ENCODE data around the gene SERINC2. TPM values are rescaled to one million over a fixed set of nuclear protein-coding genes. Genes with fewer than 3 reads are reported as not detected.

SERINC2 gene
- total RNA-seq, 1 experiment from 2014 or later: 14.1 TPM

GRCh38 chr1:31393463-31393862, 19.6 kb upstream of the SERINC2 start:
- Mint-ChIP-seq H3K27ac (no peak overlapping the region), H3K27me3 (ENCODE audit: low read depth) (peaks cover 25% of the 10 kb centered on the region), H3K4me3 (no peak overlapping the region), H3K9me3 (no peaks in the 10 kb centered on the region), H3K4me1 (peaks cover 9 to 16% of the 10 kb centered on the region in 2 experiments), H3K36me3 (ENCODE audit: insufficient read depth in 1 of 3, low read depth in 3 of 3) (no peaks in the 10 kb centered on the region)
- TF ChIP-seq, protein P1, sequence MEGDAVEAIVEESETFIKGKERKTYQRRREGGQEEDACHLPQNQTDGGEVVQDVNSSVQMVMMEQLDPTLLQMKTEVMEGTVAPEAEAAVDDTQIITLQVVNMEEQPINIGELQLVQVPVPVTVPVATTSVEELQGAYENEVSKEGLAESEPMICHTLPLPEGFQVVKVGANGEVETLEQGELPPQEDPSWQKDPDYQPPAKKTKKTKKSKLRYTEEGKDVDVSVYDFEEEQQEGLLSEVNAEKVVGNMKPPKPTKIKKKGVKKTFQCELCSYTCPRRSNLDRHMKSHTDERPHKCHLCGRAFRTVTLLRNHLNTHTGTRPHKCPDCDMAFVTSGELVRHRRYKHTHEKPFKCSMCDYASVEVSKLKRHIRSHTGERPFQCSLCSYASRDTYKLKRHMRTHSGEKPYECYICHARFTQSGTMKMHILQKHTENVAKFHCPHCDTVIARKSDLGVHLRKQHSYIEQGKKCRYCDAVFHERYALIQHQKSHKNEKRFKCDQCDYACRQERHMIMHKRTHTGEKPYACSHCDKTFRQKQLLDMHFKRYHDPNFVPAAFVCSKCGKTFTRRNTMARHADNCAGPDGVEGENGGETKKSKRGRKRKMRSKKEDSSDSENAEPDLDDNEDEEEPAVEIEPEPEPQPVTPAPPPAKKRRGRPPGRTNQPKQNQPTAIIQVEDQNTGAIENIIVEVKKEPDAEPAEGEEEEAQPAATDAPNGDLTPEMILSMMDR (conservative IDR thresholded peaks at IDR 0.05): no peak
- no peak overlapping the region for H2BK20ac ChIP-seq (ENCODE audit: low read depth, low read length, poor library complexity, severe bottlenecking)
- H3K27ac ChIP-seq (ENCODE audit: insufficient read length, low read depth, low read length): no peak overlapping the region
- H2BK15ac ChIP-seq (ENCODE audit: low read depth, low read length): no peak overlapping the region
- no peak overlapping the region for H2BK120ac ChIP-seq (ENCODE audit: low read depth, low read length, poor library complexity, severe bottlenecking)
- H3K79me2 ChIP-seq (ENCODE audit: insufficient read depth, low read length): no peaks in the 10 kb centered on the region
- H3K27me3 ChIP-seq (ENCODE audit: insufficient read depth, low read length): no peaks in the 10 kb centered on the region
- H4K20me1 ChIP-seq (ENCODE audit: control insufficient read depth, insufficient read depth, insufficient read length): no peaks in the 10 kb centered on the region
- H4K91ac ChIP-seq (ENCODE audit: insufficient read length, low read depth, low read length): no peak overlapping the region
- H3T11ph ChIP-seq (ENCODE audit: low read length): no peak overlapping the region
- H3K79me1 ChIP-seq (ENCODE audit: insufficient read depth, low read depth, low read length, poor library complexity, severe bottlenecking): no peaks in the 10 kb centered on the region
- no peak overlapping the region for H3K18ac ChIP-seq (ENCODE audit: insufficient read length, low read depth, low read length)
- no peak overlapping the region for H3K14ac ChIP-seq (ENCODE audit: insufficient read depth, low read length)
- no peak overlapping the region for H3K4me2 ChIP-seq (ENCODE audit: insufficient read depth, insufficient read length, low read length)
- H3K9me3 ChIP-seq (ENCODE audit: control insufficient read depth, low read depth, low read length): no peaks in the 10 kb centered on the region
- no peaks in the 10 kb centered on the region for H3K4me1 ChIP-seq (ENCODE audit: insufficient read depth, low read length)
- H4K8ac ChIP-seq (replicated peaks; ENCODE audit: insufficient read length, low read depth, low read length): no peak overlapping the region
- no peak overlapping the region for H2AK5ac ChIP-seq (ENCODE audit: insufficient read length, low read length)
- no peak for DNase-seq
- H3K23ac ChIP-seq (ENCODE audit: insufficient read length, low read depth, low read length): no peak overlapping the region
- H2BK5ac ChIP-seq (ENCODE audit: insufficient read length, low read length): no peak overlapping the region
- no peak overlapping the region for H2BK12ac ChIP-seq (ENCODE audit: insufficient read length, low read depth, low read length)
- no peak overlapping the region for H2AFZ ChIP-seq (ENCODE audit: low read length)
- no peak overlapping the region for H3K9ac ChIP-seq (ENCODE audit: extremely low read depth, insufficient read length, low read length)
- H3K56ac ChIP-seq (ENCODE audit: insufficient read length, low read depth, low read length): no peak overlapping the region
- no peaks in the 10 kb centered on the region for H3K23me2 ChIP-seq (ENCODE audit: insufficient read length, low read depth, low read length, poor library complexity, severe bottlenecking)
- H3K4ac ChIP-seq (ENCODE audit: low read depth, low read length): no peak overlapping the region
- H4K5ac ChIP-seq (ENCODE audit: insufficient read length, low read depth, low read length): no peak overlapping the region
